ENCODE measurements around the gene SBF1. TPM values are rescaled to one million over a fixed set of nuclear protein-coding genes. Genes with fewer than 3 reads are reported as not detected.

The SBF1 gene
- total RNA-seq, 3 donors from 2014 or later = 76.1 to 91.9 (median 84.3) TPM

DNA sequence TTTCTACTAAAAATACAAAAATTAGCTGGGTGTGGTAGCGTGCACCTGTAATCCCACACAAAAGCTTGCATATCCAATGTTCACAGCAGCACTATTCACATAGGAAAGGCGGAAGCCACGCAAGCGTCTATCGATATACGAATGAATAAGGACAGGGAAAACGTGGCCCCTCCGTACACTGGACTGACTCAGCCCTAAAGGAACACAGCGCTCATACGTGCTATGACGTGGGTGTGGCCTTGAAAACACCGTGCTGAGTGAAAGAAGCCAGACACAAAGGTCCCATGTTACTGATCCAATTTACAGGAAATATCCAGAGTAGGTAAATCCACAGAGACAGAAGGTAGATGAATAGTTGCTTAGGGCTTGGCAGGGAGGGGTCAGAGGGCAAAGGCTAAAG, 25.6 kb upstream of the SBF1 start:
- TF ChIP-seq, protein P1, sequence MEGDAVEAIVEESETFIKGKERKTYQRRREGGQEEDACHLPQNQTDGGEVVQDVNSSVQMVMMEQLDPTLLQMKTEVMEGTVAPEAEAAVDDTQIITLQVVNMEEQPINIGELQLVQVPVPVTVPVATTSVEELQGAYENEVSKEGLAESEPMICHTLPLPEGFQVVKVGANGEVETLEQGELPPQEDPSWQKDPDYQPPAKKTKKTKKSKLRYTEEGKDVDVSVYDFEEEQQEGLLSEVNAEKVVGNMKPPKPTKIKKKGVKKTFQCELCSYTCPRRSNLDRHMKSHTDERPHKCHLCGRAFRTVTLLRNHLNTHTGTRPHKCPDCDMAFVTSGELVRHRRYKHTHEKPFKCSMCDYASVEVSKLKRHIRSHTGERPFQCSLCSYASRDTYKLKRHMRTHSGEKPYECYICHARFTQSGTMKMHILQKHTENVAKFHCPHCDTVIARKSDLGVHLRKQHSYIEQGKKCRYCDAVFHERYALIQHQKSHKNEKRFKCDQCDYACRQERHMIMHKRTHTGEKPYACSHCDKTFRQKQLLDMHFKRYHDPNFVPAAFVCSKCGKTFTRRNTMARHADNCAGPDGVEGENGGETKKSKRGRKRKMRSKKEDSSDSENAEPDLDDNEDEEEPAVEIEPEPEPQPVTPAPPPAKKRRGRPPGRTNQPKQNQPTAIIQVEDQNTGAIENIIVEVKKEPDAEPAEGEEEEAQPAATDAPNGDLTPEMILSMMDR (IDR thresholded peaks at IDR 0.05) = no peak
- no peak overlapping the region for H3K4me3 ChIP-seq
- peaks cover 6% of the 10 kb centered on the region for H3K36me3 ChIP-seq (ENCODE audit: low read depth)
- no peaks in the 10 kb centered on the region for H3K9me3 ChIP-seq
- peaks cover 4% of the 10 kb centered on the region for H3K4me1 ChIP-seq (ENCODE audit: low read depth)
- DNase-seq = no peak
- no peak for ATAC-seq
- intact Hi-C loops (cut with DNase I, micrococcal nuclease) = no loop called here

DNA sequence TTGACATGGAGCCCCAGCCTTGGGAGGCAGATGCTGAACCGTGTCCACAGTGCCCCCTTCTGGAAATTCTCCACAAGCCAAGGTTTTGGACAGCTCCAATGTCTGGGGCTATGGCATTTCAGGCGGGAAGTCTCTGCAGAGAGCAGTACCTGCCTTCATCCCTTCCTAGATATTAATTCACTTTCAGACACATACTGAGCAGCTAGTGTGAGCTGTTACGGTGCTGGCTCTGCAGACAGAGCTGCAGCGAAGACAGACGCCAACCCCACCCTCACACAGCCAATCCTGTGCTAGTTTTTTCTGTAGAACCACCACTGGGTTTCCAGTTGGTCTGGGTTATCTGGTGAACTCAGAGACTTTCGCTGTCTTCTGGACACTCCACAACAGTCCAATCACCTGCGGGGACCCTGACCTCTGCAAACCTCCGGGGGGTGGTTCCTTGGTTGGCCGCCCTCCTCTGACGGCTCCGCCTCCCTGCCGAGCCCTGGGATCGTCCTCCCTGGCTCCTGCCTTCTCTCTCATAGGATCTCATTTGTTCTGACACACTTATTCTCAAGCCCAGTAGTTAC, 23.6 kb upstream of the SBF1 start:
- no peaks in the 10 kb centered on the region for H3K36me3 ChIP-seq (ENCODE audit: low read depth)
- H3K4me3 ChIP-seq = no peak overlapping the region
- DNase-seq (peak; percentile 57 to 90 (median 77)), ATAC-seq (peak; percentile 93)
- intact Hi-C loops (cut with DNase I, micrococcal nuclease) = loop anchor here in 1 of 2 donors (10.0 kb wide), 1 partner anchor 254 kb away; the partner anchor contains the start of gene TUBGCP6
- TF ChIP-seq, protein P1 (IDR thresholded peaks at IDR 0.05) = peak; percentile 51
- H3K4me1 ChIP-seq (ENCODE audit: low read depth) = peaks cover 4% of the 10 kb centered on the region
- no peaks in the 10 kb centered on the region for H3K9me3 ChIP-seq

DNA sequence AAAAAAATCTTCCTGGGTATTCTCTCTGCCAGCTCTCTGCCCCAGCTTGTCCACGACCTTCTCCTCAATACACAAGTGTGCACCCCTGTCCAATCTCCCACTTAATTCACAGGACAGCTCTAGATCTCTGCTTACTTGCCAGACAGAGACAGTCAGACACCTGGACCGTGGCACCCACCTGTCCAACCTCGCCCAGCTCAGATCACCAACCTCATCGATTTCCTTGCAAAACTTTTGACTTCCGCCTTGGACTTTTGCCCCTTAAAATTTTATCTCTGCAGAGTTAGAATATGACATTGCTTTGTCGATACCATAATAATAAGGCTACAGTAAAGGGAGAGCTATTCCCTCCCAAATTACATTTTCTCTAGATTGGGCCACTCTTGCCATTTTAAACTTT, 22.3 kb upstream of the SBF1 start:
- DNase-seq = no peak
- H3K36me3 ChIP-seq (ENCODE audit: low read depth) = no peaks in the 10 kb centered on the region
- no peaks in the 10 kb centered on the region for H3K9me3 ChIP-seq
- H3K4me1 ChIP-seq (ENCODE audit: low read depth) = peaks cover 4% of the 10 kb centered on the region
- TF ChIP-seq, protein P1 (IDR thresholded peaks at IDR 0.05) = no peak
- intact Hi-C loops (cut with DNase I, micrococcal nuclease) = loop anchor here in 1 of 2 donors (10.0 kb wide), 1 partner anchor 252 kb away; the partner anchor contains the start of gene TUBGCP6
- peak; percentile 63 for ATAC-seq
- no peak overlapping the region for H3K4me3 ChIP-seq

- DNase-seq = peak in 1 of 3 donors; percentile 42
- no peak for ATAC-seq
- Histone ChIP-seq H3K4me3 (no peak overlapping the region), H3K4me1 (ENCODE audit: low read depth) (no peaks in the 10 kb centered on the region), H3K36me3 (ENCODE audit: low read depth) (no peaks in the 10 kb centered on the region), H3K9me3 (no peaks in the 10 kb centered on the region)
- intact Hi-C loops (cut with DNase I, micrococcal nuclease) = loop anchor here in 1 of 2 donors (10.0 kb wide), 1 partner anchor 246 kb away; the partner anchor contains the start of gene TUBGCP6
- TF ChIP-seq, protein P1 (IDR thresholded peaks at IDR 0.05) = no peak
These were observed 15.9 kb upstream of the SBF1 start for GRCh38 chr22:50490531-50491308.

- Histone ChIP-seq H3K9me3 (no peaks in the 10 kb centered on the region), H3K4me3 (no peak overlapping the region), H3K36me3 (ENCODE audit: low read depth) (no peaks in the 10 kb centered on the region), H3K4me1 (ENCODE audit: low read depth) (peaks cover 1% of the 10 kb centered on the region)
- ATAC-seq (no peak), DNase-seq (peak in 1 of 3 donors; percentile 46)
- TF ChIP-seq, protein P1 (IDR thresholded peaks at IDR 0.05) = no peak
- intact Hi-C loops (cut with DNase I, micrococcal nuclease) = loop anchor here in 1 of 2 donors (10.0 kb wide), 1 partner anchor 245 kb away; the partner anchor contains the start of gene TUBGCP6
These were observed 14.8 kb upstream of the SBF1 start for GRCh38 chr22:50489363-50490243.
